Measurements from ENCODE around the gene PHF13.
"Not testable (repeated sequence)": the region's sequence is repeated elsewhere in the genome, so short reads cannot be mapped to it uniquely, and the experiment has no call there.

The PHF13 gene

GRCh38 chr1:6653436-6654290 is 40.1 kb downstream of the PHF13 start:
- DNase-seq (ENCODE audit: low spot score) (no peak), ATAC-seq (ENCODE audit: low read depth) (no peak)
- no peak for TF ChIP-seq CTCF (IDR thresholded peaks at IDR 0.05; ENCODE audit: poor library complexity, severe bottlenecking)
- H3K4me3 ChIP-seq (ENCODE audit: severe bottlenecking), result no peak overlapping the region
- H3K4me1 ChIP-seq (ENCODE audit: insufficient read depth, poor library complexity, severe bottlenecking), result no peaks in the 10 kb centered on the region
- no peak overlapping the region for H3K27ac ChIP-seq (ENCODE audit: poor library complexity, severe bottlenecking)
- H3K36me3 ChIP-seq (ENCODE audit: low read depth), result peaks cover 46% of the 10 kb centered on the region
- no peaks in the 10 kb centered on the region for H3K27me3 ChIP-seq (ENCODE audit: insufficient read depth, poor library complexity, severe bottlenecking)
- H3K9me3 ChIP-seq (ENCODE audit: severe bottlenecking), result no peaks in the 10 kb centered on the region

GRCh38 chr1:6657138-6657537 is 43.6 kb downstream of the PHF13 start:
- no peak overlapping the region for H3K27ac ChIP-seq (ENCODE audit: poor library complexity, severe bottlenecking)
- no peaks in the 10 kb centered on the region for H3K9me3 ChIP-seq (ENCODE audit: severe bottlenecking)
- ATAC-seq (ENCODE audit: low read depth), result no peak
- no peak overlapping the region for H3K4me3 ChIP-seq (ENCODE audit: severe bottlenecking)
- DNase-seq (ENCODE audit: low spot score), result no peak
- no peaks in the 10 kb centered on the region for H3K27me3 ChIP-seq (ENCODE audit: insufficient read depth, poor library complexity, severe bottlenecking)
- H3K36me3 ChIP-seq (ENCODE audit: low read depth), result peaks cover 36% of the 10 kb centered on the region
- TF ChIP-seq CTCF (IDR thresholded peaks at IDR 0.05; ENCODE audit: poor library complexity, severe bottlenecking), result no peak
- no peaks in the 10 kb centered on the region for H3K4me1 ChIP-seq (ENCODE audit: insufficient read depth, poor library complexity, severe bottlenecking)

- no peaks in the 10 kb centered on the region for H3K9me3 ChIP-seq (ENCODE audit: severe bottlenecking)
- peaks cover 23% of the 10 kb centered on the region for H3K36me3 ChIP-seq (ENCODE audit: low read depth)
- TF ChIP-seq CTCF (IDR thresholded peaks at IDR 0.05; ENCODE audit: poor library complexity, severe bottlenecking), result no peak
- DNase-seq (ENCODE audit: low spot score) (no peak), ATAC-seq (ENCODE audit: low read depth) (no peak)
- no peak overlapping the region for H3K27ac ChIP-seq (ENCODE audit: poor library complexity, severe bottlenecking)
- no peaks in the 10 kb centered on the region for H3K4me1 ChIP-seq (ENCODE audit: insufficient read depth, poor library complexity, severe bottlenecking)
- H3K4me3 ChIP-seq (ENCODE audit: severe bottlenecking), result no peak overlapping the region
- no peaks in the 10 kb centered on the region for H3K27me3 ChIP-seq (ENCODE audit: insufficient read depth, poor library complexity, severe bottlenecking)
These were observed 45.0 kb downstream of the PHF13 start for GRCh38 chr1:6658359-6659060.

GRCh38 chr1:6660415-6661049 is 47.0 kb downstream of the PHF13 start:
- H3K36me3 ChIP-seq (ENCODE audit: low read depth), result peaks cover 12% of the 10 kb centered on the region
- no peak for ATAC-seq (ENCODE audit: low read depth)
- TF ChIP-seq CTCF (IDR thresholded peaks at IDR 0.05; ENCODE audit: poor library complexity, severe bottlenecking), result no peak
- no peaks in the 10 kb centered on the region for H3K9me3 ChIP-seq (ENCODE audit: severe bottlenecking)
- no peak overlapping the region for H3K4me3 ChIP-seq (ENCODE audit: severe bottlenecking)
- DNase-seq (ENCODE audit: low spot score), result no peak
- H3K4me1 ChIP-seq (ENCODE audit: insufficient read depth, poor library complexity, severe bottlenecking), result no peaks in the 10 kb centered on the region
- no peak overlapping the region for H3K27ac ChIP-seq (ENCODE audit: poor library complexity, severe bottlenecking)
- H3K27me3 ChIP-seq (ENCODE audit: insufficient read depth, poor library complexity, severe bottlenecking), result no peaks in the 10 kb centered on the region

- DNase-seq (ENCODE audit: low spot score); H3K9me3 ChIP-seq (ENCODE audit: severe bottlenecking); H3K4me1 ChIP-seq (ENCODE audit: insufficient read depth, poor library complexity, severe bottlenecking); ATAC-seq (ENCODE audit: low read depth); H3K27me3 ChIP-seq (ENCODE audit: insufficient read depth, poor library complexity, severe bottlenecking); H3K27ac ChIP-seq (ENCODE audit: poor library complexity, severe bottlenecking); H3K4me3 ChIP-seq (ENCODE audit: severe bottlenecking): not testable (repeated sequence)
- H3K36me3 ChIP-seq (ENCODE audit: low read depth), result peaks cover 30% of the 10 kb centered on the region
These were observed 48.9 kb downstream of the PHF13 start for GRCh38 chr1:6662468-6662867.

Data from RWPE2 (cell line).